HL-60/S4 (cell line): Measurements from ENCODE around the gene CLIP4.

Experiments used
- in situ Hi-C: fragments of 300-500 bp; cut with MboI; formaldehyde crosslinking; loops from 2 replicates; pipeline ENCODE4 v1.14.3; 2022; ENCODE audit warnings: low sequenced_read_pairs

Gene CLIP4

GRCh38 chr2:29218071-29218470 lies 102.9 kb downstream of the CLIP4 start:
- in situ Hi-C loops: loop anchor here (25.0 kb wide), 3 partner anchors 406 to 1481 kb away; partner anchors contain the start of gene SPDYA

- in situ Hi-C loops: loop anchor here (25.0 kb wide), 3 partner anchors 406 to 1481 kb away; partner anchors contain the start of gene SPDYA
Observed at GRCh38 chr2:29218550-29219125, 103.4 kb downstream of the CLIP4 start.

- in situ Hi-C loops: loop anchor here (25.0 kb wide), 3 partner anchors 407 to 1482 kb away; partner anchors contain the start of gene SPDYA
Observed at GRCh38 chr2:29219374-29219773, 104.2 kb downstream of the CLIP4 start.

GRCh38 chr2:29220506-29221270 lies 105.5 kb downstream of the CLIP4 start:
- in situ Hi-C loops: loop anchor here (25.0 kb wide), 3 partner anchors 408 to 1483 kb away; partner anchors contain the start of gene SPDYA

- in situ Hi-C loops: loop anchor here (25.0 kb wide), 3 partner anchors 410 to 1485 kb away; partner anchors contain the start of gene SPDYA
Observed at GRCh38 chr2:29222381-29223179, 107.4 kb downstream of the CLIP4 start.

GRCh38 chr2:29223257-29223656 lies 108.0 kb downstream of the CLIP4 start:
- in situ Hi-C loops: loop anchor here (25.0 kb wide), 3 partner anchors 411 to 1486 kb away; partner anchors contain the start of gene SPDYA

- in situ Hi-C loops: loop anchor here (25.0 kb wide), 3 partner anchors 412 to 1487 kb away; partner anchors contain the start of gene SPDYA
Observed at GRCh38 chr2:29223851-29224692, 108.9 kb downstream of the CLIP4 start.

- in situ Hi-C loops: loop anchor here (25.0 kb wide), 3 partner anchors 413 to 1488 kb away; partner anchors contain the start of gene SPDYA
Observed at GRCh38 chr2:29224693-29225551, 109.7 kb downstream of the CLIP4 start.

GRCh38 chr2:29225814-29226213 lies 110.6 kb downstream of the CLIP4 start:
- in situ Hi-C loops: no loop called here

GRCh38 chr2:29226375-29226774 lies 111.2 kb downstream of the CLIP4 start:
- in situ Hi-C loops: no loop called here

- in situ Hi-C loops: no loop called here
Observed at GRCh38 chr2:29226808-29227207, 111.6 kb downstream of the CLIP4 start.

GRCh38 chr2:29227935-29228675 lies 112.9 kb downstream of the CLIP4 start:
- in situ Hi-C loops: no loop called here

GRCh38 chr2:29228947-29229346 lies 113.7 kb downstream of the CLIP4 start:
- in situ Hi-C loops: no loop called here

GRCh38 chr2:29229640-29230039 lies 114.4 kb downstream of the CLIP4 start:
- in situ Hi-C loops: no loop called here

- in situ Hi-C loops: no loop called here
Observed at GRCh38 chr2:29232041-29232440, 116.8 kb downstream of the CLIP4 start.

- in situ Hi-C loops: no loop called here
Observed at GRCh38 chr2:29233428-29233827, 118.2 kb downstream of the CLIP4 start.

GRCh38 chr2:29235411-29235810 lies 120.2 kb downstream of the CLIP4 start:
- in situ Hi-C loops: no loop called here

GRCh38 chr2:29236074-29236473 lies 120.9 kb downstream of the CLIP4 start:
- in situ Hi-C loops: no loop called here
